GM18507 (cell line): ENCODE measurements around the gene ELN.
"Not testable (repeated sequence)": the region's sequence is repeated elsewhere in the genome, so short reads cannot be mapped to it uniquely, and the experiment has no call there.

Source experiments
- DNase-seq: peaks from one replicate; pipeline ENCODE4 v3.0.0; 2011; ENCODE audit warnings: low read depth; ENCODE audit not compliant: insufficient read length; ENCODE audit errors: extremely low spot score
- FAIRE-seq: peaks from 2 replicates; lab custom pipeline; 2011; peaks lifted over from hg19 to GRCh38; lab: Jason Lieb, UNC

Gene ELN

DNA sequence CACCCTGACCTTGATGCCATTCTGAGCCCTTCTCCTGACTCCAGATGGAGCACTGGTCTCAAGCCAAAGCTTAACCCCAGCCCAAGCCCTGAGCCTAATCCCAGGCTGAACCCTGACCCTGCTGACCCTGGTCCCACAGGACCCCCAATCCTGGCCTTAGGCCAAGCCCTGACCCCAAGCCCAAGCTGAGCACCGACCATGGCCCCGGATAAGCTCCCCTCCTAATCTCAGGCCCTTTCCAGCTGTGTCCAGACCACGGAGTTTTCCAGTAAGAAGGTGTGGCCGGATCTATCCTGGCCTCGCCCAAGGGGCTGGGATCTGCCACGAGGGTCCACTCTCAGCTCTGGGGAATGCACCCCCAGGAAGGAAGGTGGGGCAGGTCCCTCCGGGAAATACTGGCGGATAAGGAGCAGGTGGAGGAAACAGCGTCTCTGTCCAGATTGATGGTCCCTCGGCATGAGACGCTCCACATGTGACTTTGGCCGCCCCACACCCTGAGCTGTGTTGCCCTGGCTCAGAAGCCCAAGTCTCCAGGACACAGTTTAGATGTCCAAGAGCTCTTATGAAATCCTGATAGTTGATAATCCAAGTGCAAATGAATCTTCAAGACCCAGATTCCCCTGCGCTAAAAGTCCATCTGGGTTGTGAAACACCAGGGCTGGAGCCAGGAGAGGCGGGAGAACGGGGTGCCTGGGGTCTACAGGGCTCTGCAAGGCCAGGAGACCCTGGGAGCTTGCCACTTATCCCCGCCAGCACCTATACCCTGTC, 10.4 kb downstream of the ELN start:
- no peak for FAIRE-seq
- no peak for DNase-seq

DNA sequence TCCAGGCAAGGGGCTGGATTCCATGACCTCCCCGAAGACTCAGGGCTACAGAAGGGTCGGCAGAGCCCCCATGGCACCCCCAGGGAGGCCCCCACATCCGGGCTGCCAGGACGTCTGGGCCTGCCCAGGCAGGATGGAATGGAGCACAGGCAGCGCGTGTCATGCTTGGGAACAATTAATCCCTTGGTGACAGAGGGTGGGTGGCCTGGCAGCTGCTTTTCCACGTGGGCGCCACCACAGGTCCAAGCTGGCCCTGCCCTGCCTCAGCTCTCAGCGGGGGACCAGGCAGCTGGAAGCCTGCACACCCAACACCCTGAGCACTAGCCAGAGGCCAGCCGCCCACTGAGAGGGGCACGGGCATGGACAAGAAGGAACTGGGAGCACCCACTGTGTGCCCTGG, 11.4 kb downstream of the ELN start:
- no peak for DNase-seq
- no peak for FAIRE-seq

DNA sequence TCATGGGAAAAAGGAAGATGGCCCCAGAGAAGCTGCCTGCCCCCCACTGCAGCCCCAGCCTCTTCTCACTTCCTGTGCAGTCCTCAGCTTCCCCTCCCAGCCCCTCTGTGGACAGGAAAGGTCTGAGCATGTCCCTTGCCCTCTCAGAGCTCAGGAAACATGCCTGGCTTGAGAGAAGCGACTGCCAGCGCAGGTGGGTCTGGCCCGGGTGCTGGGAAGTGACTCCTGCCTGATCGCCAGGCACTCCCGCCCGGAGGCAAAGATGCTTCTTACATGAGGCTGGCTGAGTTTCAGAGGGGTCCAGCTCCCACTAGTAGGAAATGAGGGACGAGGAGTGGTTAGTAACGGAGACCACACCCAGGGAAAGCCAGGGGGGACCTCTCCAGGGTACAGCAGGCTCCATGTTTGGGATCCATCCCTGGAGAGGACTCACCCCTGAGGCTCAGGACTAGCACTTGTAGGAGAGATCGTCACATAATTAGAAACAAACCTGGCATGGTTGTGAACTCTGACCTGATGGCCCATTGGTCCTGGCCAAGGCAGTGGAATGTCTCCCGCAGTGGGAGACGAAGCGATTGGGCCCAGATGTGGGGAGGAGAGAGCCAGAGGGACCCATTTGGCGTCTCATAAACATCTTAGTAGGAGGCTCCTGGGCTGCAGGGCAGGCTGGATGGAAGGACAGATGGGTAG, 12.3 kb downstream of the ELN start:
- FAIRE-seq (no peak), DNase-seq (no peak)

DNA sequence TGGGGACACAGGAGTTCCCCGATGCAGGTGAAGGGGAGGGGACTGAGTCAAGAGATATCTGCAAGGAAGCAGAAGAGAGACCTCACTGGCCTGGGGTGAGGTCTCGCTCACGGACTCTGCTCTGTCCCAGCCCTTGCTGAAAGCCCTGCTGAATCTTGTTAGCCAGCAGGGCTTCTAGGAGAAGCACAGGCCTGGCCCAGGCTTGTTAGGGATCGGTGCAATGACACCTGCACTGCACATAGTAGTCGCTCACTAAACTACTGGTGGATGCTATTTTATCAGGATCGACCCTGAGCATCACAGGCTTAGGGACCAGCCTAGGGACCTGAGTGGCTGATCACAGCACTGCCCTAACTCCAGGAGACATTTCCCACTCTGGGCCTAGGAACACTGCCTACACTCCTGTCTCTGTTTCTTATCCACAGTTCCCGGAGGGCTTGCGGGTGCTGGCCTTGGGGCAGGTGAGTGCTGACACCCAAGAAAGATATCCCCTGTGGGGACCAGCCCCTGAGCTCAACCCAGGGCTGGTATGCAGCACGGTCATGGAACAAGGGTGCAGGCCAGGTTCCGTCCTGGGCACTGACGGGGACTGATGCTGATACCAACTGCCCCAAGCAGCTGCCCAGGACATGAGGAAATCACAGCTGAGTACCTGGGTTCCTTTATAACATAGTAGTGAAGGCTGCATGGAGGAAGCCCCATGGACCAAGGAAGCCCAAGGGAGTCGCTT, 13.0 kb downstream of the ELN start:
- FAIRE-seq = no peak

DNA sequence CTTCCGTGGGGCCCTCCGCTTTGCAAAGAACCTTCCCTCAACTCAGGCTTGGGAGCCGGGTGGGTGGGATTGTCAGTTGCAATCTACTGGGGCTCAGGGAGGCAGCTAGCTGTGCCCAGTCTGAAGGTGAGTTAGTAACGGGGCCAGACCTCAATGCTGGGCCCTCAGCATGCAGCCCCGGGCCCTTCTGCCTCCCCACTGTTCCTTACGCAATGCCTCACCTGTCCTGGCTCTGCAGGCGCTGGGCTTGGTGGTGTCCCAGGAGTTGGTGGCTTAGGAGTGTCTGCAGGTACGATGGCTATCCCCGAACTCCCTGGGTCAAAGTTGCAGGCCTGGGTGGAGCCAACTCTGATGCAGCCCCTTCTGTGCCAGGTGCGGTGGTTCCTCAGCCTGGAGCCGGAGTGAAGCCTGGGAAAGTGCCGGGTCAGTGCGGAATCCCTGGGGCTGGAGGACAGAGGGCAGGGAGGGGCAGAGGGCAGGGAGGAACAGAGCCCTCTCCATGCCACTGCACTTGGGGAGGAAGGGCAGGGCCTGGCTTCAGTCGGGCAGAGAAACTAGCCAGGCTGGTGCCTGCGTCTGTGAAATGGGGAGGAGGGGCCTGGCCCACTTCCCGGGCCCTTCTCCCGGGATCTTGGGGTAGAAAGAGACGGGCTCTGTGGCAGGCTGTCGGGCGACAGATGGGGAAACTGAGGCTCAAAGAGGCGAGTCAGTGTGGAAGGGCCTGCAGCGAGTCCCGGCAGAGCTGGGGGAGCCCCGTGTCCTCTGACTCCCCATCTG, 15.0 kb downstream of the ELN start:
- DNase-seq = no peak
- FAIRE-seq = no peak

More for the DNA sequence above, 13.0 kb downstream of the ELN start:
- no peak for DNase-seq

DNA sequence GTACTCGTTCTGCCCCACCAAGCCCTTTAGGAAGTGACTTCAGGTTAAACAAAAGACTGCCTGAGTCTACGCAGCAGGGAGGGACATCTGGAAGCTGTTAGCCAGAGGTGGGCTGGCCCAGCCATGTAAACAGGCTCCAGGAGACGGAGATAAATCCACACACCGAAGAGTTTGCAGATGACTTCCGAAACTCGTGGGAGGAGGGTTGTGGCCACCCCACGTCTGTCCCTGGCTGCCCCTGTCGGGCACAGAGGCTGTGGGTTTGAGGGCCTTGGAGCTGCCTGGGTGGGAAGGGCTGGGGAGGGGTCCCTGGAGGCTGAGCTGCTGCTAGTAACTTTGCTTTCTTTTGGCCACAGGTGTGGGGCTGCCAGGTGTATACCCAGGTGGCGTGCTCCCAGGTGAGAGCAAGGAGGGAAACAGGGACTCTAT, 15.6 kb downstream of the ELN start:
- FAIRE-seq = no peak
- no peak for DNase-seq

DNA sequence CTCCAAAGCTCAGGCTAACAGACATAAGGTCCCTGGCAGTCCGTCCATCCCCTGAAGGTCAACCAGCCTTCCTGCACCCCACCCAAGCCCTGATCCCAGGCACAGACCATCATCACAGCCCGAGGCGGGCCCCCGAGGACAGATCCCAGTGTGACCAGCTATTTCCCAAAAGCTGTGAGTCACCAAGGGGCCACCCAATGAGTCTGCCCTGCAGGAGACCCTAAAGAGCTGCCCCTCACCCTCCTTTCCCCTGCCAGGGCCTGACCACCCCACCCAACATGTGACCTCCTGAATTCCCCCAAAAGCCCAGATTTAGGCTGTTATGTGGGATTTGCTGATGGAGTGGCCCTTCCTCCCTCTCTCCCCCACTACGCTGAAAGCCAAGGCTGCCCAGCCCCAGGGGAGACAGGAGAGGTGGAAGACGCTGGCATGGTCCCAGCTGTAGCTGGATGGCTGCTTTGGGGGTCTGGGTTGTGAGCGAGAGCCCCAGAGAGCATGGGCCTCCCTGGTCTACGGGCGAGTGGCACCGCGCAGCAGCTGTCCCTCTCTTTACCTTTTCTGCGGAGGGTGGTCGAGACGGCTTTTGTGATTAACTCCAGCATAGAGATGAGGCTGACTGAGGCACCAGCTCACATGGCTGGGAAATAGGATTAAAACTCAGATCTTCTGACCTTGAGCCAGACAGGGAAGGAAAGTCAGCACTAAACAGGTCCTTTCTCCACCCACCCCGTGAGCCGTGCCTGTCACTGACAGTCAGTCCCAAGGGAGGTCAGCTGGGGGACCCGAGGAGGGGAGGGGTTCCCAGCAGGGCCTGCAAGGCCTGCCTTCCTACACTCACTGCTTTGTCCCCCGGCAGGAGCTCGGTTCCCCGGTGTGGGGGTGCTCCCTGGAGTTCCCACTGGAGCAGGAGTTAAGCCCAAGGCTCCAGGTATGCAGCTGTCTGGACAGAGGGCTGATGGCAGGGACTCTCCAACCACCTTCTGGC, 16.7 kb downstream of the ELN start:
- FAIRE-seq (no peak), DNase-seq (no peak)

DNA sequence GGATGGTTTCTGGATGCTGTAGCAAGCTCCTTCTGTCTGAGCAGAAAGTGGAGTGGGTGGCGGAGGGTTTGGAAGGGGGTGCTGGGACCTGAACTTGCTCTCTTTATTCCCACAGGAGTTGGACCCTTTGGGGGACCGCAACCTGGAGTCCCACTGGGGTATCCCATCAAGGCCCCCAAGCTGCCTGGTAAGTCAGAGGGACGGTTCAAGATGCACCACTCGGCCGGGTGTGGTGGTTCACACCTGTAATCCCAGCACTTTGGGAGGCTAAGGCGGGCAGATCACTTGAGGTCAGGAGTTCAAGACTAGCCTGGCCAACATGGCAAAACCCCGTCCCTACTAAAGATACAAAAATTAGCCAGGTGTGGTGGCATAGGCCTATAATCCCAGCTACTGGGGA, 18.6 kb downstream of the ELN start:
- not testable (repeated sequence) for DNase-seq, FAIRE-seq

DNA sequence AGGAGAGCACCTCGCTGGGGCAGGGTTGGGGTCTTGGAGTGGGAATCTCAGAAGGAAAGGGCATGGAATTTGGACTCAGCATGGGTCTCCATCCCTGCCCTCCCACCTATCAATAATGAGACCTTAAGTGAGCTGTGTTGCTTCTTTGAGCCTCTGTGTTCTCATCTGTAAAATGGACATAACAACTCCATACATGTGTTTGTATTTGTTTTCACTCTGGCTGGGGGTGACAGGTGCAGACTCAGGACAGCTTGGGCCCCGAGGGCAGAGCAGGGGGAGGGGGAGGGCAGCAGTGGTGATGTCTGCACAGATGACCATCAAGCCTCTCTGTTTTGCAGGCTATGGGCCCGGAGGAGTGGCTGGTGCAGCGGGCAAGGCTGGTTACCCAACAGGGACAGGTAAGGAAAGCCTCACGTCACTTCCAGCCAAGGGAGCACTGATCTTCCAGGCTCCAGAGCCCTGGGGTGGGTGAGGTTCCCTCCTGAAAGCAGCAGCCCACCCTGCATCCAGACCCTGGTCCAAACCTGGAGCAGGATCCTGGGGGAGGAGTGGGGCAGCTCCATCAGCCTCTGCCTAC, 19.9 kb downstream of the ELN start:
- no peak for DNase-seq
- FAIRE-seq = no peak

DNA sequence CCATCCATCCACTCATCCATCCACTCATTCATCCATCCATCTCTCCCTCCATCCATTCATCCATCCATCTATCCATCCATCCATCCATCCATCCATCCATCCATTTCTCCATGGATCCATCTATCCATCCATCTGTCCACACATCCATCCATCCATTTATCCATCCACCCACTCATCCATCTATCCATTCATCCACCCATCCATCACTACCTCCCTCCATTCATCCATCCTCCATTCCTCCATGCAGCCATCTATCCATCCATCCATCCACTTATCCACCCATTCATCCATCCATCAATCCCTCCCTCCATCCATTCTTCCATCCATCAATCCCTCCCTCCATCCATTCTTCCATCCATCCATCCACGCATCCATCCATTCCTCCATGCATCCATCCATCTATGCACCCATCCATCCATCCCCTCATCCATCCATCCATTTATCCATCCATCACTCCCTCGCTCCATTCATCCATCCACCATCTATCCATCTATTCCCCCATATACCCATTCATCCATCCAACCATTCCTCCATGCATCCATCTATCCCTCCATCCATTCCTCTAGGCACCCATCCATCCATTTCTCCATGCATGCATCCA, 21.1 kb downstream of the ELN start:
- DNase-seq (no peak), FAIRE-seq (no peak)

DNA sequence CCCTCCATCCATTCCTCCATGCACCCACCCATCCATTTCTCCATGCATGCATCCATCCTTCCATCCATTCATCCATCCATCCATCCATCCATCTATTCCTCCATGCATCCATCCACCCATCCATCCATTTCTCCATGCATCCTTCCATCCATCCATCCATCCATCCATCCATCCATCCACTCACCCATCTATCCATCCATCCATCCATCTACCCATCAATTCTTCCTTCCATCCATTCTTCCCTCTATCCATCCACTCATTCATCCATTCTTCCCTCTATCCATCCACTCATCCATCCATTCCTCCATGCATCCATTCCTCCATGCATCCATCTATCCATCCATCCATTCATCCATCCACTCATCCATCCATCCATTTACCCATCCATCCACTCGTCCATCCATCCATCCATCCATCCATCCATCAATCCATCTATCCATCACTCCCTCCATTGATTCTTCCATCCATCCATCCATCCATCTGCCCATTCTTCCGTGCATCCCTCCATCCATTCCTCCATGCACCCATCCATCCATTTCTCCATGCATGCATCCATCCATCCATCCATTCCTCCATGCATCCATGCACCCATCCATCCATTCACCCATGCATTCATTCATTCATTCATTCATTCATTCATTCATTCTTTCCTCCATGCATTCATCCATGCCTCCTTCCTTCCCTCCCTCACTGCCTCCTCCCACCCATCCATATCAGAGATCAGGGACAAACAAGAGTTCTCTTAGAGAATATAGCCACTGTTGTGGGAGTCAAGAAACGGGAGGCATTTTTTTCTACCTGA, 22.2 kb downstream of the ELN start:
- DNase-seq = no peak
- no peak for FAIRE-seq

DNA sequence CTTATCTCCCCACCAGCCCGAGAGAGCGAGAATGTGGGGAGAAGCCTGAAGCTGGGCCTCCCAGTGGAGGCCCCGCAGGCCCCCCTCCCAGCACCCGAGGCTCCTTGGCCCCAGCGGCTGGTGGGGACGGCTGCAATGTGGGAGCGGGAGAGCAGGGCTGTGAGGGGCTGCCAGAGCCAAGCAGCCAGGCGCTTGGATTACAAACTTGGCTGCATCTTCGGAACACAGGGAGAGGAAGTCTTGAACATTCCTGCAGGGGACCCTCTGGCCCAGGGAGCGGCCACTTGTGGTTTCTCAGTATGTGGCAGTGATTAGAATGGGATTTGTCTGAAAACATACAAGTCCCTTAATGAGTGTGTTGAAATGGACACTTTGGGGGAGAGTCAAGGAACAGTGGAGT, 23.2 kb downstream of the ELN start:
- FAIRE-seq = no peak

DNA sequence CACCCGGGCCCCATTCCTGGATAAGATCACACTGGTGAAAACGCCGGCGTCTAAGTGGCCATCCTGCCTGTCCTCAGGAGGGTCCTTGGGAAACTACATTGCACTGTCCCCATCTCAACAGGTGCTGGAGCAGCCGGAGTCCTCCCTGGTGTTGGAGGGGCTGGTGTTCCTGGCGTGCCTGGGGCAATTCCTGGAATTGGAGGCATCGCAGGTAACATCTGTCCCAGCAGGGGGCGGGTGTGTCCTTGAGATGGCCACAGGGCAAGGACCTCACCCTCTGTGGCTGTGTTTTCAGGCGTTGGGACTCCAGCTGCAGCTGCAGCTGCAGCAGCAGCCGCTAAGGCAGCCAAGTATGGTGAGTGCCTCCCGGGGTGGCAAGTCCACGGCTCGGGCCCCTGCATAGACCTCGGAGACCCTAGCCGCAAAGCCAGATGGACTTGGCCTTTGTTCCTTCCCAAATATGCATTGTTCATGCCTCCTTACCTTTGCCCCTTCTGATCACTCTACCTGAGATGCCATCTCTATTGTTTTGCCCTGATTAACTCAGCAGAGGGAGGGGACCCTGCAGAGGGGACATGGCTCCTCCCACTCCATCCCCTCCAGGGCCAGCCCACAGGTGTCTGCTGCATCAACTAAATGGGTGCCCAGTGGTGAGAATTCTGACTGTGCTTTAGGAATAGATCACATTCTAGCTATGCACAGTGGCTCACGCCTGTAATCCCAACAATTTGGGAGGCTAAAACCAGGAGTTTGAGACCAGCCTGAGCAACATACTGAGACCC, 23.8 kb downstream of the ELN start:
- DNase-seq (no peak), FAIRE-seq (no peak)

More for the DNA sequence above, 23.2 kb downstream of the ELN start:
- no peak for DNase-seq

DNA sequence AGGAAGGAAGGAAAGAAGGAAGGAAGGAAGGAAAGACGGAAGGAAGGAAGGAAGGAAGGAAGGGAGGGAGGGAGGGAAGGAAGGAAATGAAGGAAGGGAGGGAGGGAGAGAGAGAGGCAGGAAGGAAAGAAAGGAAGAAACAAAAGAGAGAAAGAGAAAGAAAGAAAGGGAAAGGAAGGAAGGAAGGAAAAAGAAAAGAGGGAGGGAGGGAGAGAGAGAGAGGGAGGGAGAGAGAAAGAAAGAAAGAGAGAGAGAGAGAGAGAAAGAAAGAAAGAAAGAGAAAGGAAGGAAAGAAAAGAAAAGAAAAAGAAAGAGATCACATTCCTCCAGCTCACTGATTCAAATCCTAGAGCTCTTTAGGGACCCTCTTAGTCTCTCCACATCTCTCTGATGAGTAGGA, 24.7 kb downstream of the ELN start:
- no peak for DNase-seq
- FAIRE-seq = no peak

DNA sequence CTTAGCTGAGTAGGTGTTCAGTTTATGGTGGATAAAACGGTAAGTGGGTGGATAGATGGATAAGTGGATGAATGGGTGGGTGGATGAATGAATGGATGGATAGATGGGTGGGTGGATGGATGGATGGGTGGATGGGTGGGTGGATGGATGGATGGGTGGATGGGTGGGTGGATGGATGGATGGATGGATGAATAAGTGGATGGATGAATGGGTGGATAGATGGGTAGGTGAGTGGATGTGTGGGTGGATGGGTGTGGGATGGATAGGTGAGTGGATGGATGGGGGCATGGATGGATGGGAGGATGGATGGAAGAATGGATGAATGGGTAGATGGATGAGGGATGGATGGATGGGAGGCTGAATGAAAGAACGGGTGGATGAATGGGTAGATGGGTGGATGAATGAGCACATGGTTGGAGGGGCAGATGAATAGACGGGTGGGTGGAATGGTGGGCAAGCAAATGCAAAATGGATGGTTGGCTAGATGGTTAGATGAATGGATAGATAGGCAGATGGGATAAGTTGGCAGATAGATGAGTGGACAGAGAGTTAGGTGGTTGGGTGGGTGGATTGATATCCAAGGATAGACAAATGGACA, 25.7 kb downstream of the ELN start:
- no peak for DNase-seq
- FAIRE-seq = no peak
